Fibroblast of lung (primary cell): Measurements from ENCODE around the gene LRCOL1. TPM values are rescaled to one million over a fixed set of nuclear protein-coding genes. Genes with fewer than 3 reads are reported as not detected.

ENCODE experiments used
- DNase-seq, 2 donors: peaks; one replicate each; pipeline versions ENCODE4 v3.0.0 to v3.0.0-alpha.2; 2010; ENCODE audit warnings: low read depth in 2 of 2
- H2AFZ ChIP-seq: 2 replicates; pipeline ENCODE4 v1.5.1; 2012; ENCODE audit warnings: low read length, control low read depth, inconsistent platforms
- H3K27ac ChIP-seq: 2 replicates; pipeline ENCODE4 v1.5.1; 2011; ENCODE audit warnings: low read length, control low read depth; ENCODE audit not compliant: insufficient read depth
- H3K27me3 ChIP-seq: 2 replicates; pipeline ENCODE4 v1.5.1; 2011; ENCODE audit warnings: mild to moderate bottlenecking, low read length; ENCODE audit not compliant: control insufficient read depth, insufficient read depth
- H3K36me3 ChIP-seq: 2 replicates; pipeline ENCODE4 v1.5.1; 2011; ENCODE audit warnings: low read length; ENCODE audit not compliant: control insufficient read depth, insufficient read depth
- H3K4me1 ChIP-seq: 2 replicates; pipeline ENCODE4 v1.5.1; 2011; ENCODE audit warnings: low read length; ENCODE audit not compliant: control insufficient read depth, insufficient read depth; ENCODE audit errors: extremely low read depth
- H3K4me2 ChIP-seq: 2 replicates; pipeline ENCODE4 v1.5.1; 2011; ENCODE audit warnings: low read length, control low read depth; ENCODE audit not compliant: insufficient read depth; ENCODE audit errors: extremely low read depth
- H3K4me3 ChIP-seq, 4 experiments: fragments of 200-600 bp in 1 of 4; sonication (generic) in 1 of 4; replicated peaks in 1 of 4; 2 replicates each; pipeline ENCODE4 v1.5.1; 2011 to 2016; ENCODE audit warnings: low read length in 4 of 4, low read depth in 3 of 4, mild to moderate bottlenecking in 3 of 4, control low read depth in 2 of 4, inconsistent platforms in 1 of 4, mixed read lengths in 1 of 4; ENCODE audit not compliant: insufficient read depth in 1 of 4; ENCODE audit errors: control extremely low read depth in 1 of 4
- H3K79me2 ChIP-seq: 2 replicates; pipeline ENCODE4 v1.5.1; 2012; ENCODE audit warnings: mild to moderate bottlenecking, low read length, inconsistent platforms; ENCODE audit not compliant: control insufficient read depth, insufficient read depth
- H3K9ac ChIP-seq: 2 replicates; pipeline ENCODE4 v1.5.1; 2011; ENCODE audit warnings: mild to moderate bottlenecking, low read length, control low read depth; ENCODE audit not compliant: insufficient read depth
- H3K9me3 ChIP-seq: 2 replicates; pipeline ENCODE4 v1.5.1; 2012; ENCODE audit warnings: low read depth, low read length; ENCODE audit not compliant: control insufficient read depth, insufficient read depth
- H4K20me1 ChIP-seq: 2 replicates; pipeline ENCODE4 v1.5.1; 2011; ENCODE audit warnings: low read length; ENCODE audit not compliant: control insufficient read depth, insufficient read depth; ENCODE audit errors: extremely low read depth
- EZH2 ChIP-seq: IDR thresholded peaks from 2 replicates; pipeline ENCODE4 v1.5.1; 2012; ENCODE audit warnings: low read length, control low read depth, mild to moderate bottlenecking; ENCODE audit errors: missing control alignments
- polyA plus RNA-seq, 2 donors: library from polyadenylated mRNA; depleted of rRNA in 1 of 2; stranded (reverse) in 1 of 2; unstranded in 1 of 2; fragments of >200 nt; gene quantifications; 2 replicates each; pipeline ENCODE4 v1.2.1, GENCODE V29; 2011 to 2012; ENCODE audit warnings: missing spikeins in 1 of 2
- total RNA-seq: library from RNA; depleted of rRNA; stranded (reverse); fragments of >200 nt; gene quantifications from 2 replicates; pipeline ENCODE4 v1.2.1, GENCODE V29; 2014
- TF ChIP-seq, protein P1 (sequence below), 2 donors: IDR thresholded peaks in 1 of 2; conservative IDR thresholded peaks in 1 of 2; 1 replicate in 1 of 2; 2 replicates in 1 of 2; pipeline ENCODE4 v1.5.1; 2011 to 2012; ENCODE audit warnings: low read length in 2 of 2, control low read depth in 1 of 2, inconsistent platforms in 1 of 2, low read depth in 1 of 2, mild to moderate bottlenecking in 1 of 2

Gene LRCOL1
- total and polyA plus RNA-seq, 2 donors (not counting 1 experiment from before 2014, with no cell fraction given), result 0.17 TPM; not detected in 1

DNA sequence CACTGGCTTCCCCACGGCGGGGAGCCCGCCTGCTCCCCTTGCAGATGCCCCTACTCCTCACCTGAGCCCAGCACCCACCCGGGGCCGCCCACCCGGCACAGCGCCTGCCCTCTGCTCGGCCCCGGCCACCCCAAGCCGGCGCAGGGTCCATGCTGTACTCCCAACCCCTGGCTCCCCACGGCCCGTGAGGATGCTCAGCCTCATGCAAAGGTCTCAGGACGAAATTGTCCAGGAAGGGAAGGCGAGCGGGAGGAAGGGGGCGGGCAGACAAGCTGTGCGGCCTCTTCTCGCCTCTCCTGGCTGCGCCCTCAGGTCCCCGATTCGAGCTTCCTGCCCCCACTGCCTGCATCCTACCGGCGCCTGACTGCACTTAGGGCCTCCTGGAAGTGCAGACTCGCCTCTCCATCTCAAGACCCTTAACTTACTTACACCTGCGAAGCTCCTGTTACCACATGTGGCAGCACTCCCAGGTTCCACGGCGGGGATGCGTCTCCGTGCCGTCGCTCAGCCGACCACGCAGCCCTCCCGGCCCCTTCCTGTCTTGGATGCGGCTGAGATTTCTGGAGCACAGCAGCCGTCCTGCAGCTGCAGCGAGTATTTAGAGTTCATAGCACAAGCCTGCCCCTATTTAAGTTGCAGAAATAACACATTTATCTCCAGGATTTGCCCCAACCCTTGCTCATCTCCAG, 18.0 kb downstream of the LRCOL1 start:
- DNase-seq, result no peak
- Histone ChIP-seq H3K79me2 (no peaks in the 10 kb centered on the region), H3K4me1 (no peaks in the 10 kb centered on the region), H3K4me2 (no peak overlapping the region), H3K36me3 (no peaks in the 10 kb centered on the region), H3K9ac (no peak overlapping the region), H4K20me1 (no peaks in the 10 kb centered on the region), H3K27me3 (no peaks in the 10 kb centered on the region), H3K9me3 (no peaks in the 10 kb centered on the region), H2AFZ (no peak overlapping the region), H3K27ac (no peak overlapping the region), H3K4me3 (no peak overlapping the region)
- no peak for TF ChIP-seq EZH2
- TF ChIP-seq, protein P1, sequence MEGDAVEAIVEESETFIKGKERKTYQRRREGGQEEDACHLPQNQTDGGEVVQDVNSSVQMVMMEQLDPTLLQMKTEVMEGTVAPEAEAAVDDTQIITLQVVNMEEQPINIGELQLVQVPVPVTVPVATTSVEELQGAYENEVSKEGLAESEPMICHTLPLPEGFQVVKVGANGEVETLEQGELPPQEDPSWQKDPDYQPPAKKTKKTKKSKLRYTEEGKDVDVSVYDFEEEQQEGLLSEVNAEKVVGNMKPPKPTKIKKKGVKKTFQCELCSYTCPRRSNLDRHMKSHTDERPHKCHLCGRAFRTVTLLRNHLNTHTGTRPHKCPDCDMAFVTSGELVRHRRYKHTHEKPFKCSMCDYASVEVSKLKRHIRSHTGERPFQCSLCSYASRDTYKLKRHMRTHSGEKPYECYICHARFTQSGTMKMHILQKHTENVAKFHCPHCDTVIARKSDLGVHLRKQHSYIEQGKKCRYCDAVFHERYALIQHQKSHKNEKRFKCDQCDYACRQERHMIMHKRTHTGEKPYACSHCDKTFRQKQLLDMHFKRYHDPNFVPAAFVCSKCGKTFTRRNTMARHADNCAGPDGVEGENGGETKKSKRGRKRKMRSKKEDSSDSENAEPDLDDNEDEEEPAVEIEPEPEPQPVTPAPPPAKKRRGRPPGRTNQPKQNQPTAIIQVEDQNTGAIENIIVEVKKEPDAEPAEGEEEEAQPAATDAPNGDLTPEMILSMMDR (conservative IDR thresholded peaks at IDR 0.05 in 1 of 2, IDR thresholded peaks at IDR 0.05 in 1 of 2; ENCODE audit: low read depth in 1 of 2, low read length in 2 of 2), result no peak

DNA sequence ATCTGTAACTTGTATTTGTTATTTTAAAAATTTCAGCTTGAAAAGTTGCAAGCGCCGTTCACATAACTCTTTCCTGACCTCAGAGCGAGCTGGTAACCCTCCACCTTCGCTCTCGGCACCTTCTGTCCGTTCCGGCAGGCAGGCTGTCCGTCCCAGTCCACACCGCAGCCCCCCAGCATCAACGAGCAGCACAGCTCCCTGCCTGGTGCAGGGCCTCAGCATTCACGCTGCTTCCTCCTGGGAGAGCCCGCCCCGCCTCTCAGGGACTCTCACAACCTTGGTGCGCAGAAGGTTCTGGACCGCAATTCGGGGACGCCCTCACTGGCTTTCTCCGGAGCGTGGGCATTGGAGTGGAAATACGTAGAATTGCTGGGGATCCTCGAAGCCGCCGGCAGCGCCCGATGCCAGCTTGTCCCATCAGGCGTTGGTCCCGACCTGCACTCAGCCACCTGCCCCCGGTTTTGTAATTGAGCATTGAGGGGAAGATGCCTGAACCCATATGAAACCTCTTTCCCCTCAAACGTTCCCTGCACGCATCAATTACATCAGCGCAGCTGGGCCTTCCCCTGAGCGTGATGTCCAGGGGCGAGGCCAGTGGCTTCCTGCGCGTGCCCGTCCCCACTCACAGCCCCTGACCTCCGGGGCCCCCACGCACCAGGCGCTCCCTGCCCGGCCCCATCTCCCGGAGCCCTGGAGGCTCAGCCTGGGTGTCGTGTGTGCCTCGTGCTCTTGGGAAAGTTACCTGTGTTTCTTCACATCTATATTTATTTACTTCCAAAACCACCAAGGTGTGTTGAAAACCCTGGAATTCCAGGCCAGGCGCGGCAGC, 19.1 kb downstream of the LRCOL1 start:
- Histone ChIP-seq H2AFZ (no peak overlapping the region), H3K9me3 (no peaks in the 10 kb centered on the region), H3K36me3 (no peaks in the 10 kb centered on the region), H3K9ac (no peak overlapping the region), H3K4me3 (no peak overlapping the region), H3K4me1 (no peaks in the 10 kb centered on the region), H3K27me3 (no peaks in the 10 kb centered on the region), H3K79me2 (no peaks in the 10 kb centered on the region), H4K20me1 (no peaks in the 10 kb centered on the region), H3K27ac (no peak overlapping the region), H3K4me2 (no peak overlapping the region)
- TF ChIP-seq EZH2, result no peak
- TF ChIP-seq, protein P1 (conservative IDR thresholded peaks at IDR 0.05 in 1 of 2, IDR thresholded peaks at IDR 0.05 in 1 of 2; ENCODE audit: low read depth in 1 of 2, low read length in 2 of 2), result no peak
- DNase-seq, result no peak

DNA sequence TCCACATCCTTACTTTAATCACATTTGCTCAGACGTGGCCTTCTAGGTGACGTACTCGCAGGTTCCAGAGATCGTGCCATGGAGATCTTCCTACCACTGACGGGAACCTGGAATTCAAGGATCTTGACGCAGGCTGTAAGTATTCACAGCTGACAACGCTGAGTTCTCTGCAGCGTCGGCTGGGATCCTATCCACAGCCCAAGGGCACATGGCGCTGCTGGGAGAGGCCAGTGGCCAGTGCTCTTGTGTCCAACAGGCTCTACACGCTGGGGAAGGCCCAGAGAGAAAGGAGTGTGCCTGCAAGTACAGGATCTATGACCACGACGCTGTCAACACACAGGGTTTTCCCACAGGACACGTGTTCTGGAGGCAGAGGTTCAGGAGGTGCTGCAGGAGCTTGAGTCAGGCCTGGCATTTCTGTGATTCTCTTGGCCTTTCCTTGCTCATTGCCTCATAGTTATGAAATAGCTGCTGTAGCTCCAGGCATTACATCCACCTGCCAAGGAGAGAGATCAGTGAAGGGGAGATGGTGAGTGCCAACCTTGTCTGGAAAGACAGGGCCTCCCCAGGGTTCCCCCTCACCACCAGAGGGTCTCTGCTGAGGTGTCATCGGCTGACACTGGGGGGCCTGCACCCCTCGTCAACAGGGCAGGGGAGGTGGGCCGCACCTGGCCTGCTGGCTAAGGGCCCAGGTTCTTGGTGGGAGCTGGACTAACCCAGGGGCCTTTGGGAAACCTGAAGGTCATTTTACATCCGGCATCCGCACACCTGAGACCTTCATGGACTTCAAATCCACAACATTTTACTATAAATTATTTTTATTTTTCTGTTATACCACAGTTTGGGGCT, 21.3 kb downstream of the LRCOL1 start:
- Histone ChIP-seq H4K20me1 (no peaks in the 10 kb centered on the region), H3K4me3 (no peak overlapping the region), H3K79me2 (no peaks in the 10 kb centered on the region), H3K27me3 (no peaks in the 10 kb centered on the region), H3K9ac (no peak overlapping the region), H3K4me2 (no peak overlapping the region), H3K4me1 (no peaks in the 10 kb centered on the region), H2AFZ (no peak overlapping the region), H3K9me3 (no peaks in the 10 kb centered on the region), H3K36me3 (no peaks in the 10 kb centered on the region), H3K27ac (no peak overlapping the region)
- TF ChIP-seq EZH2, result no peak
- TF ChIP-seq, protein P1 (conservative IDR thresholded peaks at IDR 0.05 in 1 of 2, IDR thresholded peaks at IDR 0.05 in 1 of 2; ENCODE audit: low read depth in 1 of 2, low read length in 2 of 2), result no peak
- DNase-seq, result no peak
